ENCODE data around the gene POU6F2.

Gene POU6F2

DNA sequence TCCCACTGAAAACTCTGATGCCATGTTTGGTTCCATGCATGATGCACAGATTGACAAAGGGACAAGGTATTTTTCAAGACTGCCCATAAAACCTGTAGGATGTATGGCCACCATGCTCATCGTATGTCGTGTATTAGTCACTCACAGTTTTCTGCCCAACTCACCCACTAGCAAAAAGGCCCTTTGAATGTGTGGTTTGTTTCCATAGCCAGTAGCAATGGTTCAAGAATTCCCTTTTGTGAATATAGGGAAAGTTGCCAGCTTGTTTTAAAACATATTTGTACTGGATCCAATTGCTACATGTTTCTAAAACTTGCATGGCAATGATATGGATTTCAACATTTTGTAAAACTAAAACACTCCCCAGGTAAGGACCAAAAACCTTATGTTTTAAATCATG, 307.5 kb downstream of the POU6F2 start:
- Histone ChIP-seq H3K4me3 (ENCODE audit: low read length) (no peak overlapping the region), H3K27me3 (ENCODE audit: control insufficient read depth, low read length) (peaks cover 15% of the 10 kb centered on the region; the same call in 1 of the 2 replicates), H3K4me1 (ENCODE audit: control insufficient read depth, low read length) (no peaks in the 10 kb centered on the region), H3K36me3 (ENCODE audit: control insufficient read depth, low read length) (no peaks in the 10 kb centered on the region), H3K9me3 (ENCODE audit: control insufficient read depth, insufficient read depth, low read length) (no peaks in the 10 kb centered on the region), H3K79me2 (ENCODE audit: control insufficient read depth, low read length) (no peaks in the 10 kb centered on the region), H3K27ac (ENCODE audit: low read depth, low read length) (no peak overlapping the region), H3K4me2 (ENCODE audit: low read length) (no peak overlapping the region), H4K20me1 (ENCODE audit: control insufficient read depth, insufficient read depth, low read depth, low read length) (no peaks in the 10 kb centered on the region), H3K9me2 (replicated peaks; ENCODE audit: control insufficient read depth, low read length) (no peaks in the 10 kb centered on the region), H3F3A (ENCODE audit: control insufficient read depth, insufficient read depth) (no peaks in the 10 kb centered on the region)
- TF ChIP-seq, protein P1, sequence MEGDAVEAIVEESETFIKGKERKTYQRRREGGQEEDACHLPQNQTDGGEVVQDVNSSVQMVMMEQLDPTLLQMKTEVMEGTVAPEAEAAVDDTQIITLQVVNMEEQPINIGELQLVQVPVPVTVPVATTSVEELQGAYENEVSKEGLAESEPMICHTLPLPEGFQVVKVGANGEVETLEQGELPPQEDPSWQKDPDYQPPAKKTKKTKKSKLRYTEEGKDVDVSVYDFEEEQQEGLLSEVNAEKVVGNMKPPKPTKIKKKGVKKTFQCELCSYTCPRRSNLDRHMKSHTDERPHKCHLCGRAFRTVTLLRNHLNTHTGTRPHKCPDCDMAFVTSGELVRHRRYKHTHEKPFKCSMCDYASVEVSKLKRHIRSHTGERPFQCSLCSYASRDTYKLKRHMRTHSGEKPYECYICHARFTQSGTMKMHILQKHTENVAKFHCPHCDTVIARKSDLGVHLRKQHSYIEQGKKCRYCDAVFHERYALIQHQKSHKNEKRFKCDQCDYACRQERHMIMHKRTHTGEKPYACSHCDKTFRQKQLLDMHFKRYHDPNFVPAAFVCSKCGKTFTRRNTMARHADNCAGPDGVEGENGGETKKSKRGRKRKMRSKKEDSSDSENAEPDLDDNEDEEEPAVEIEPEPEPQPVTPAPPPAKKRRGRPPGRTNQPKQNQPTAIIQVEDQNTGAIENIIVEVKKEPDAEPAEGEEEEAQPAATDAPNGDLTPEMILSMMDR (IDR thresholded peaks at IDR 0.05; ENCODE audit: low read depth, low read length, poor library complexity, severe bottlenecking): no peak
- no peak for TF ChIP-seq EZH2phosphoT487 (IDR thresholded peaks at IDR 0.05; ENCODE audit: borderline replicate concordance, low read length)

DNA sequence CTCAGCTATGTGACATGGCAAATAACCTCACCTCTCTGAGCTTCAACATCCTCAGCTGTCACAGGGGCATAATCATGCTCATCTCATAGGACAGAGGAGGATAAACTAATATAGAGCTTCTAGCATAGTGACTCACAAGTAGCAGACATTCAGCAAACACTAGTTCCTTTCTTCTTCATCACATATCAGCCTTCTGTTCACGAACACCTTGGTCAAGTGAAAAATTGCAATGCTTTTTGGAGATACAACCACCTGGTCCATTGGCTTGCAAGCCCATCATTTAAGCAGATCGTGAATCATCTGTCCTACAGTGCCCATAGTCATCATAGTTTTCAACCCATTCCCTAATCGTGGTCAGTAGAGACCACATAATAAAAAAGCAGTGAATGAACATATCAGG, 310.6 kb downstream of the POU6F2 start:
- Histone ChIP-seq H3K9me2 (replicated peaks; ENCODE audit: control insufficient read depth, low read length) (no peaks in the 10 kb centered on the region), H3K27me3 (ENCODE audit: control insufficient read depth, low read length) (peaks cover 15% of the 10 kb centered on the region; the same call in 1 of the 2 replicates), H3K79me2 (ENCODE audit: control insufficient read depth, low read length) (no peaks in the 10 kb centered on the region), H3K4me1 (ENCODE audit: control insufficient read depth, low read length) (no peaks in the 10 kb centered on the region), H3K4me2 (ENCODE audit: low read length) (no peak overlapping the region), H4K20me1 (ENCODE audit: control insufficient read depth, insufficient read depth, low read depth, low read length) (no peaks in the 10 kb centered on the region), H3K36me3 (ENCODE audit: control insufficient read depth, low read length) (no peaks in the 10 kb centered on the region), H3K4me3 (ENCODE audit: low read length) (no peak overlapping the region), H3K27ac (ENCODE audit: low read depth, low read length) (no peak overlapping the region), H3K9me3 (ENCODE audit: control insufficient read depth, insufficient read depth, low read length) (no peaks in the 10 kb centered on the region), H3F3A (ENCODE audit: control insufficient read depth, insufficient read depth) (no peaks in the 10 kb centered on the region)
- no peak for TF ChIP-seq EZH2phosphoT487 (IDR thresholded peaks at IDR 0.05; ENCODE audit: borderline replicate concordance, low read length)
- TF ChIP-seq, protein P1 (IDR thresholded peaks at IDR 0.05; ENCODE audit: low read depth, low read length, poor library complexity, severe bottlenecking): no peak

DNA sequence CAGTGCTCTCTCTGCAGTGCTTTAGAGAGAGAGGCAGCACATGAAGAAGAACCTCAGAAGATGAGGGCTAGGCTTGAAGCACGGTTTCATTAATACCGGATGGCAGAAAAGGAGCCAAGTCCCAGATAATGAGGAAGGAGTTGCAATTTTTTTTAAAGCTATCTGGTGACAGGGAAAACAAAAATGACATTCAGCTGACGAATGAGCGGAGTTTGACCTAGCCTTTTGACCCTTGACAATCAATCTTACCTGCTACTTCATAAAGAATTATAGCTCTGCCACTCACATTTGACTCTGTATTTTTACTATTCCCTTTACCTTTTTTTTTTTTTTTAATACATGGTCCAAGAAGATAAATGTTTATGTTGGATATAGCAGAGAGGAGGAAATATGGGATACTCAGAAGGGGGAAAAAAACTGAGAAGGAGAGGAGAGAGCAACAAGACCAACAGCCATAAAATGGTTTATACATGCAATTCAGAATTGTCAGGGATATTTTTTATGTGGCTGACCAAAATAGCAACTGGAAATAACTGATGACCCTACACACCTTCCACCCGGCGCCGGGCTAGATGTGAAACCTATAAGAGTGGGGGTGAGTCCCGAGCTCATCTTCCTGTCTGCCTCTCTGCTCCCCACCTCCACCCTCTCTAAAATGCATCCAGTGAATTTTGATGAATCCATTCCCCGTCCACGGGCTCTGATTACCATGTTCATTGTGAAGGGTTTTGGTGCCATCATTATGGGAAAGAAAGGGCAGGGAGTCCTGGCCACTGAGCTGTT, 314.1 kb downstream of the POU6F2 start:
- Histone ChIP-seq H3K4me2 (ENCODE audit: low read length) (no peak overlapping the region), H3F3A (ENCODE audit: control insufficient read depth, insufficient read depth) (no peaks in the 10 kb centered on the region), H3K4me3 (ENCODE audit: low read length) (no peak overlapping the region), H3K27me3 (ENCODE audit: control insufficient read depth, low read length) (0 out of 2 replicates have a peak, but pooled peaks cover 9% of the 10 kb centered on the region), H3K27ac (ENCODE audit: low read depth, low read length) (no peak overlapping the region), H3K9me2 (replicated peaks; ENCODE audit: control insufficient read depth, low read length) (no peaks in the 10 kb centered on the region), H4K20me1 (ENCODE audit: control insufficient read depth, insufficient read depth, low read depth, low read length) (no peaks in the 10 kb centered on the region), H3K9me3 (ENCODE audit: control insufficient read depth, insufficient read depth, low read length) (no peaks in the 10 kb centered on the region), H3K36me3 (ENCODE audit: control insufficient read depth, low read length) (no peaks in the 10 kb centered on the region), H3K4me1 (ENCODE audit: control insufficient read depth, low read length) (no peaks in the 10 kb centered on the region), H3K79me2 (ENCODE audit: control insufficient read depth, low read length) (no peaks in the 10 kb centered on the region)
- TF ChIP-seq, protein P1 (IDR thresholded peaks at IDR 0.05; ENCODE audit: low read depth, low read length, poor library complexity, severe bottlenecking): no peak
- TF ChIP-seq EZH2phosphoT487 (IDR thresholded peaks at IDR 0.05; ENCODE audit: borderline replicate concordance, low read length): no peak

Measured in DOHH2 (cell line).